ENCODE measurements around the gene SH2D7.

The SH2D7 gene

DNA sequence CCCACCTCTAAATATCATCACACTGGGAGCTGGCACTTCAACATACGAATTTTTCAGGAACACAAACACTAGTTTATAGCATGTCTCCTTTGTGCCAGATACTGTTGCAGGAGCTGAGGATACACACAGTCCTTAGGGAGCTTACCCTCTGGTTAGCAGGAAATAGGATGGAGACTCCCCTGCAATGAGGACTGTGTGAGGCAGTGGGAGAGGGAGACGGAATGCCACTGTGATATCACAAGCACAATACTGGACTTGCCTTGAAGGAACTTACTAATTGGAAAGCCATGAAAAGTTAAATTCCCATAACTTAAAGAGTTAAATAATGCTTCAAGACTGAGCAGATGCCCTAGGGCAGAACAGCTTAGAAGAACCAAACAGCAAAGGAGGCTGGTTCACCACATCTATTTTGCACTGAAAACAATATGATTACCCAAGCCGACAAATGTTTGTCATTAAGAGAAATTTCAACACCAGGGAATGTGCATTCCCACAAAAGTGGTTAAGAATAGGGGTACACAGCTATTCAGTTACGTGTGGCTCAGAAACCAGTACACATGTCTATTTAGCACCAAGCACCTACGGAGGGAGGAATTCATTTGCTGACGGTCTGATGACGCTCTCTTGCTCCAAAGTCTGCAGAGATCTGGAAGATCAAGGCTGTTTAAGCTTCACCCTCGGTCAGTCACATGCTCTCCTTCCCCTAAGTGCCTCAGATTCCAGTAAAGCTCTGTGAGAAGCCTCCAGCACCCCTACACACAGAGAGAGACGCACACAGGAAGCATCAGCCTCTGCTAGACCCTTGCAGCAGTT is 20.1 kb upstream of the SH2D7 start:
- peak overlapping the region; percentile 22 for H3K4me3 ChIP-seq (ENCODE audit: low read length)
- peak; percentile 99 for DNase-seq (ENCODE audit: low read depth)
- peak; percentile 29 for TF ChIP-seq CTCF (conservative IDR thresholded peaks at IDR 0.05; ENCODE audit: low read length)

GRCh38 chr15:78073046-78073787 is 19.1 kb upstream of the SH2D7 start:
- peak overlapping the region; percentile 23 for H3K4me3 ChIP-seq (ENCODE audit: low read length)
- no peak for DNase-seq (ENCODE audit: low read depth)
- no peak for TF ChIP-seq CTCF (conservative IDR thresholded peaks at IDR 0.05; ENCODE audit: low read length)

GRCh38 chr15:78075490-78076230 is 16.7 kb upstream of the SH2D7 start:
- no peak; the same call in 1 of the 2 replicates for TF ChIP-seq CTCF (conservative IDR thresholded peaks at IDR 0.05; ENCODE audit: low read length)
- DNase-seq (ENCODE audit: low read depth): peak; percentile 95
- peak overlapping the region; percentile 92 for H3K4me3 ChIP-seq (ENCODE audit: low read length)

DNA sequence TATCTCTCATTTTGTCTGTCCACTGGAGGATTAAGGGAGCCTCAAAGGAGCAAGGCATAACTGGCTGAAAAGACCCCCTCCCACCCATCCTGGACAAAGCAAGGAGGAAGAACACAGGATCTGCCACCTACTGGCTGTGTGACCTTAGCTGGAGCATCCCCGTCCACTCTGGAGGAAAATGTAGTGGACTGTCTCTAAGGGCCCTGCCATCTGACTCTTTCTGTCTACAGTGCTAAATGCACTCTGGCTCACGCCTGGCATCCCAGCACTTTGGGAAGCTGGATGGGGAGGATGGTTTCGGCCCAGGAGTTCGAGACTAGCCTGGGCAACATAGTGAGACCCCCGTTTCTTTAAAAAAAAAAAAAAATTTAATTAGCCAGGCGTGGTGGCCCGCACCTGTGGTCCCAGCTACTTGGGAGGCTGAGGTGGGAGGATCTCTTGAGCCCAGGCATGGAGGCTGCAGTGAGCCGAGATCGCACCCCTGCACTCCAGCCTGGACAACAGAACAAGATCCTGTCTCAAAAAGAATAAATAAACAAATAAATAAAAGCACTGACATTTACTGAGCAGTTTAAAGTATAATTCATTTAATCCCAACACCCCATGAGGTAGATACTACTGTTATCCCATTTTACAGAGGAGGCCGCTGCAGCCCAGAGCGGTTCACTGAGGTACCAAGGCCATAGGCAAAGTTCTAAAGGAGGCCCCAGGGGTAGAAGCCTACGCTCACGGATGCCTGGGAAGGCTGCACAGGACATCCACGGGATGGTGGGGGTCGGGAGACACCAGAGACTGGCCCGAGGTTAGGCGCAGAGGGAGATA is 15.9 kb upstream of the SH2D7 start:
- DNase-seq (ENCODE audit: low read depth): peak; percentile 46
- peak overlapping the region; percentile 92 for H3K4me3 ChIP-seq (ENCODE audit: low read length)
- TF ChIP-seq CTCF (conservative IDR thresholded peaks at IDR 0.05; ENCODE audit: low read length): peak; percentile 44

GRCh38 chr15:78077053-78077870 is 15.1 kb upstream of the SH2D7 start, which contains the start of gene TBC1D2B:
TBC1D2B (minus strand) TSS chr15:78077711; CDS start chr15:78077652, 59 bp downstream.
- no peak for TF ChIP-seq CTCF (conservative IDR thresholded peaks at IDR 0.05; ENCODE audit: low read length)
- H3K4me3 ChIP-seq (ENCODE audit: low read length): peak within 1 kb of the TSS; percentile 92
- DNase-seq (ENCODE audit: low read depth): peak; percentile 64

- TF ChIP-seq CTCF (conservative IDR thresholded peaks at IDR 0.05; ENCODE audit: low read length): no peak
- no peak for DNase-seq (ENCODE audit: low read depth)
- peak overlapping the region; percentile 50 for H3K4me3 ChIP-seq (ENCODE audit: low read length)
Measured at GRCh38 chr15:78077871-78078210, 14.5 kb upstream of the SH2D7 start.

Data from AG10803 (cell line).